GM21381 (cell line): Measurements from ENCODE around the gene PRR12.
A peak's percentile ranks its signal among the peaks of the same experiment; 100 is the strongest.

Source experiments
- ATAC-seq: cut with Tn5 transposase; IDR thresholded peaks from one replicate; pipeline ENCODE4 v1.9.1; 2021; ENCODE audit warnings: mild to moderate bottlenecking, moderate library complexity; ENCODE audit not compliant: unreplicated experiment

PRR12 gene

GRCh38 chr19:49564616-49565045 is 26.4 kb upstream of the PRR12 start:
- no peak for ATAC-seq

- ATAC-seq: no peak
Measured at GRCh38 chr19:49565261-49565660, 25.7 kb upstream of the PRR12 start.

GRCh38 chr19:49566302-49566701 is 24.7 kb upstream of the PRR12 start:
- ATAC-seq: no peak

- no peak for ATAC-seq
Measured at GRCh38 chr19:49567861-49568441, 23.0 kb upstream of the PRR12 start.

GRCh38 chr19:49570138-49570856 is 20.7 kb upstream of the PRR12 start:
- ATAC-seq: no peak

GRCh38 chr19:49570997-49571676 is 19.8 kb upstream of the PRR12 start:
- no peak for ATAC-seq

- ATAC-seq: no peak
Measured at GRCh38 chr19:49573009-49573408, 18.0 kb upstream of the PRR12 start.

GRCh38 chr19:49573425-49573824 is 17.6 kb upstream of the PRR12 start:
- ATAC-seq: no peak

GRCh38 chr19:49574206-49574755 is 16.7 kb upstream of the PRR12 start:
- ATAC-seq: no peak

GRCh38 chr19:49579193-49579592 is 11.8 kb upstream of the PRR12 start:
- no peak for ATAC-seq

- peak; percentile 4 for ATAC-seq
Measured at GRCh38 chr19:49579947-49580263, 11.1 kb upstream of the PRR12 start.

- ATAC-seq: peak; percentile 90
Measured at GRCh38 chr19:49580264-49581006, 10.5 kb upstream of the PRR12 start, which contains the start of gene NOSIP. NOSIP (minus strand) TSS chr19:49580556; CDS start chr19:49560691, 19,865 bp downstream.

GRCh38 chr19:49581007-49581508 is 9.9 kb upstream of the PRR12 start, which contains the start of gene PRRG2:
PRRG2 (plus strand) TSS chr19:49581316; CDS start chr19:49583220, 1,904 bp downstream.
- ATAC-seq: no peak

GRCh38 chr19:49583239-49583638 is 7.7 kb upstream of the PRR12 start:
- no peak for ATAC-seq

GRCh38 chr19:49585023-49585422 is 6.0 kb upstream of the PRR12 start:
- ATAC-seq: no peak

GRCh38 chr19:49587227-49587626 is 3.8 kb upstream of the PRR12 start:
- no peak for ATAC-seq

GRCh38 chr19:49588365-49589122 is 2.4 kb upstream of the PRR12 start:
- no peak for ATAC-seq

- ATAC-seq: no peak
Measured at GRCh38 chr19:49589502-49589905, 1.5 kb upstream of the PRR12 start.

- ATAC-seq: peak; percentile 54
Measured at GRCh38 chr19:49590071-49590970, 661 bp upstream of the PRR12 start.
